ENCODE results near the gene ASPHD2.

GRCh38 chr22:26479792-26480610 lies 50.9 kb downstream of the ASPHD2 start:
- TF ChIP-seq MAX (IDR thresholded peaks at IDR 0.05) (no peak), FOXM1 (IDR thresholded peaks at IDR 0.05; ENCODE audit: borderline replicate concordance, low read depth) (no peak), NFIC (IDR thresholded peaks at IDR 0.05) (no peak), ZBTB7A (IDR thresholded peaks at IDR 0.05; ENCODE audit: low read depth) (no peak), TAF1 (IDR thresholded peaks at IDR 0.05; ENCODE audit: low read depth) (no peak), USF1 (IDR thresholded peaks at IDR 0.05) (no peak), YY1 (IDR thresholded peaks at IDR 0.05; ENCODE audit: low read depth) (no peak), REST (IDR thresholded peaks at IDR 0.05; ENCODE audit: low read depth) (no peak), TCF12 (IDR thresholded peaks at IDR 0.05; ENCODE audit: low read depth) (no peak), CREB1 (IDR thresholded peaks at IDR 0.05; ENCODE audit: low read depth) (no peak)

Data from Ishikawa (cell line).